Activated B cell treated with CpG ODN at 0.5 μM for 24 hours (primary cell): ENCODE measurements around the gene LRRC56. TPM values are rescaled to one million over a fixed set of nuclear protein-coding genes. Genes with fewer than 3 reads are reported as not detected.

Experiments
- ATAC-seq: fragments of 200-7000 bp; cut with Tn5 transposase; one replicate; pipeline ENCODE4 v1.10.0; 2021; ENCODE audit warnings: low read depth, mild to moderate bottlenecking, moderate library complexity
- CTCF ChIA-PET: fragments of 350-600 bp; sonication (Branson Sonifier 250); formaldehyde crosslinking; loops from one replicate; lab custom pipeline; 2021; ENCODE audit warnings: antibody characterized with exemption; lab: Charles Lee
- POLR2A ChIA-PET: fragments of 350-600 bp; sonication (Branson Sonifier 250); formaldehyde crosslinking; loops from one replicate; lab custom pipeline; 2021; ENCODE audit warnings: antibody characterized with exemption; lab: Charles Lee
- DNase-seq: peaks from one replicate; pipeline ENCODE4 v3.0.0; 2022
- H3K27ac Mint-ChIP-seq: one replicate; pipeline ENCODE4 v1.8.0; 2020; ENCODE audit warnings: mixed read lengths
- H3K27me3 Mint-ChIP-seq: one replicate; pipeline ENCODE4 v1.8.0; 2021; ENCODE audit warnings: mixed read lengths
- H3K36me3 Mint-ChIP-seq: one replicate; pipeline ENCODE4 v1.8.0; 2021; ENCODE audit warnings: low read depth, mixed read lengths
- H3K4me1 Mint-ChIP-seq: one replicate; pipeline ENCODE4 v1.8.0; 2021; ENCODE audit warnings: mixed read lengths
- H3K4me3 Mint-ChIP-seq: one replicate; pipeline ENCODE4 v1.8.0; 2020; ENCODE audit warnings: mild to moderate bottlenecking, mixed read lengths
- H3K9me3 Mint-ChIP-seq: one replicate; pipeline ENCODE4 v1.8.0; 2020; ENCODE audit warnings: mixed read lengths
- intact Hi-C: fragments of 100-400 bp; cut with micrococcal nuclease; formaldehyde crosslinking; loops from one replicate; pipeline ENCODE4 v1.15.1; 2024
- total RNA-seq: library from RNA; stranded (reverse); gene quantifications from 2 replicates; pipeline ENCODE4 v1.2.3, GENCODE V29; 2022
- TF ChIP-seq, protein P1 (sequence below): fragments of 200-600 bp; IDR thresholded peaks from one replicate; pipeline ENCODE4 v1.8.0; 2022; ENCODE audit warnings: antibody characterized with exemption, mild to moderate bottlenecking

Gene LRRC56
- total RNA-seq, 1 donor from 2014 or later, result 7.9 TPM

DNA sequence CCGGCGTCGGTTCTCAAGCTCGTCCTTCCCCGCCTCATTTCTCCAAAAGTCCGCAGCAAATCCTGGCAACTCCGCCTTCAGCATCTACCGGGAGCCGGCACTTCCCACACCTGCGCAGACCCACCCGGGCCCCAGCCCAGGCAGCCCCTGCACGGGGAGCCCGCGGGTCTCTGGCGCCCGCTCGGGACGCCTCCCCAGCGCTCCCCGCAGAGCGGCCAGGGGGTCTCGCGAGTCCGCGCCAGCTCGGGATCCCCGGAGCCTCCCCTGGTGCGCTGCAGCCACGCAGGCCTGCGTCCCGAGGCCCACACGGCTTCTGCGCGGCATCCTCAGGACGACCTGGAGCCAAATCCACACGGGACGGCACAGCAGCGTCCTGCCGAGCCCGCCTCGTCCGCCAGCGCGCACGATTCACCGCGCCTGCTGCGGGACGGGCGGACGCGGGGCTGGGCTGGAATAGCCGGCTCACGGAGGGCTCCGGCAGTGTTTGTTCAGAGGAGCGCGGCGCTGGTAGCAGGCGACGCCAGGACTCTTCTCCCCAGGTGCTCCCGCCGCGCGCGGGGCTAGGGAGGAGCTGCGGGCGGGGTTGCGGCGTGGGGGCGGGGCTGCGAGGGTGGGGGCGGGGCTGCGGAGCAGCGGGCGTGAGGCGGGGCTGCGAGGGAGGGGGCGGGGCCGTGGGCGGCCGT, 38.1 kb downstream of the LRRC56 start:
- POLR2A ChIA-PET, result interaction anchor here (0.5 to 3.7 kb wide), 24 partner anchors 9 to 1726 kb away, joined by 3 to 43 read pairs (median 6); partner anchors contain the start of genes C11orf21, DEAF1, HRAS and IRF7
- TF ChIP-seq, protein P1, sequence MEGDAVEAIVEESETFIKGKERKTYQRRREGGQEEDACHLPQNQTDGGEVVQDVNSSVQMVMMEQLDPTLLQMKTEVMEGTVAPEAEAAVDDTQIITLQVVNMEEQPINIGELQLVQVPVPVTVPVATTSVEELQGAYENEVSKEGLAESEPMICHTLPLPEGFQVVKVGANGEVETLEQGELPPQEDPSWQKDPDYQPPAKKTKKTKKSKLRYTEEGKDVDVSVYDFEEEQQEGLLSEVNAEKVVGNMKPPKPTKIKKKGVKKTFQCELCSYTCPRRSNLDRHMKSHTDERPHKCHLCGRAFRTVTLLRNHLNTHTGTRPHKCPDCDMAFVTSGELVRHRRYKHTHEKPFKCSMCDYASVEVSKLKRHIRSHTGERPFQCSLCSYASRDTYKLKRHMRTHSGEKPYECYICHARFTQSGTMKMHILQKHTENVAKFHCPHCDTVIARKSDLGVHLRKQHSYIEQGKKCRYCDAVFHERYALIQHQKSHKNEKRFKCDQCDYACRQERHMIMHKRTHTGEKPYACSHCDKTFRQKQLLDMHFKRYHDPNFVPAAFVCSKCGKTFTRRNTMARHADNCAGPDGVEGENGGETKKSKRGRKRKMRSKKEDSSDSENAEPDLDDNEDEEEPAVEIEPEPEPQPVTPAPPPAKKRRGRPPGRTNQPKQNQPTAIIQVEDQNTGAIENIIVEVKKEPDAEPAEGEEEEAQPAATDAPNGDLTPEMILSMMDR, result no peak
- CTCF ChIA-PET, result interaction anchor here (0.7 to 1.0 kb wide), 2 partner anchors 11 to 21 kb away, joined by 3 to 4 read pairs; no protein-coding TSS in a partner anchor
- peak overlapping the region; percentile 61 for H3K27ac Mint-ChIP-seq
- H3K4me3 Mint-ChIP-seq, result peak overlapping the region; percentile 80
- peaks cover 37% of the 10 kb centered on the region for H3K4me1 Mint-ChIP-seq
- DNase-seq, result no peak
- no peaks in the 10 kb centered on the region for H3K9me3 Mint-ChIP-seq
- H3K27me3 Mint-ChIP-seq, result peaks cover 10% of the 10 kb centered on the region
- ATAC-seq, result no peak
- H3K36me3 Mint-ChIP-seq, result peaks cover 10% of the 10 kb centered on the region
- intact Hi-C loops, result no loop called here

GRCh38 chr11:575996-576768, 38.9 kb downstream of the LRRC56 start, which contains the start of gene PHRF1:
Gene PHRF1 (plus strand): TSS chr11:576470. CDS start chr11:581513, 5,043 bp downstream.
- peak within 1 kb of the TSS; percentile 100 for H3K27ac Mint-ChIP-seq
- intact Hi-C loops, result loop anchor here (1.0 kb wide), 7 partner anchors 8 to 169 kb away; partner anchors contain the start of genes IRF7, LMNTD2, LRRC56 and RASSF7

DNA sequence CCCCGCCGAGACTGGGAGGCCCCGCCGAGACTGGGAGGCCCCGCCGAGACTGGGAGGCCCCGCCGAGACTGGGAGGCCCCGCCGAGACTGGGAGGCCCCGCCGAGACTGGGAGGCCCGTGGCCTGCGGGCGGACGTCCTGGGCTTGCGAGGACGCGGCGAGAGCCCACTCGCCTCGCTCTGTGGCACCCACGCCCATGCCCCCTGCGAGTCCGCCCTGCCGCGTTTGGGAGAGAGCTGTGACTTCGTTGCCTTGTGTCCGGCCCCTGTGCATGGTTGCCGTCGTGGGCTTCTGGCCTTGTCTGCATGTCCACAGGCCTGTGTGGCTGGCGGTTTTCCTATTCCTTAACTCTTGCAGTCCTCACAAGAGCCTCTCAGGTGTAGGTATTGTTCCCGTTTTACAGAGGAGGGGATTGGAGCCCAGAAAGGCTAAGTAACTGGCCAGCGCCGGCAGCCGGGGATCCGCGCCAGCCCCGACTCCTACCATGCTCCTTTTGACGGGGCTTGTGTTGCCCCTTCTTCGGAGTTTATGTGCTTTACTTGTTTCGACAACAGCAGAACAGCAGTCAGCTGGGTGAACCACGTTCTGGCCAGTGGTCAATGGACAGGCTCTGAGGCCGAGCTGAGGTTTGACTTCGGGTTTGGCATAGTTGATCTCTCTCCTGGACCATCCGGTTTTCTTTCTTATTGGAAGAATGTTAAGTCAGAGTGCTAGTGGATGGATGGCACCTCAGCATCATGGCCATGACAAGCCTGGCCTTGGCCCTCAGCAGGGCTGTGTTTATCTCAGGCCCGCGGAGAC, 39.7 kb downstream of the LRRC56 start:
- Mint-ChIP-seq H3K4me3 (peak overlapping the region; percentile 87), H3K27ac (peak overlapping the region; percentile 72), H3K4me1 (peaks cover 41% of the 10 kb centered on the region), H3K9me3 (no peaks in the 10 kb centered on the region), H3K36me3 (peaks cover 15% of the 10 kb centered on the region), H3K27me3 (peaks cover 10% of the 10 kb centered on the region)
- CTCF ChIA-PET, result interaction anchor here (1.3 to 1.6 kb wide), 2 partner anchors 21 to 22 kb away, joined by 3 read pairs; no protein-coding TSS in a partner anchor
- TF ChIP-seq, protein P1, result no peak
- ATAC-seq (no peak), DNase-seq (no peak)
- POLR2A ChIA-PET, result interaction anchor here (0.8 to 3.7 kb wide), 7 partner anchors 22 to 370 kb away, joined by 3 to 43 read pairs (median 9); partner anchors contain the start of genes BET1L, DEAF1, HRAS and LRRC56
- intact Hi-C loops, result loop anchor here (1.0 kb wide), 7 partner anchors 9 to 170 kb away; partner anchors contain the start of genes IRF7, LMNTD2, LRRC56 and RASSF7

More at GRCh38 chr11:575996-576768, 38.9 kb downstream of the LRRC56 start, which contains the start of gene PHRF1:
- Mint-ChIP-seq H3K36me3 (peaks cover 10% of the 10 kb centered on the region), H3K4me3 (peak within 1 kb of the TSS; percentile 97), H3K4me1 (peaks cover 39% of the 10 kb centered on the region), H3K27me3 (peaks cover 10% of the 10 kb centered on the region), H3K9me3 (no peaks in the 10 kb centered on the region)
- CTCF ChIA-PET, result interaction anchor here (0.7 to 1.0 kb wide), 2 partner anchors 11 to 21 kb away, joined by 3 to 4 read pairs; no protein-coding TSS in a partner anchor
- TF ChIP-seq, protein P1, result no peak
- ATAC-seq (peak; percentile 90), DNase-seq (peak; percentile 93)
- POLR2A ChIA-PET, result interaction anchor here (0.5 to 3.7 kb wide), 25 partner anchors 10 to 1726 kb away, joined by 3 to 43 read pairs (median 5); partner anchors contain the start of genes C11orf21, DEAF1, HRAS and IRF7

GRCh38 chr11:577611-577894, 40.2 kb downstream of the LRRC56 start:
- POLR2A ChIA-PET, result interaction anchor here (0.8 to 3.7 kb wide), 4 partner anchors 23 to 370 kb away, joined by 3 to 43 read pairs (median 9); partner anchors contain the start of genes BET1L, HRAS, LRRC56 and RIC8A
- Mint-ChIP-seq H3K9me3 (no peaks in the 10 kb centered on the region), H3K27ac (peak overlapping the region; percentile 72), H3K36me3 (peaks cover 18% of the 10 kb centered on the region), H3K4me1 (peaks cover 41% of the 10 kb centered on the region), H3K4me3 (peak overlapping the region; percentile 87), H3K27me3 (peaks cover 10% of the 10 kb centered on the region)
- ATAC-seq, result no peak
- CTCF ChIA-PET, result interaction anchor here (1.3 to 1.6 kb wide), 2 partner anchors 21 to 23 kb away, joined by 3 read pairs; no protein-coding TSS in a partner anchor
- intact Hi-C loops, result no loop called here
- no peak for DNase-seq
- TF ChIP-seq, protein P1, result no peak
